ENCODE measurements around the gene COMMD8.

The COMMD8 gene

GRCh38 chr4:47474799-47475198 lies 11.3 kb upstream of the COMMD8 start:
- TF ChIP-seq, protein P1, sequence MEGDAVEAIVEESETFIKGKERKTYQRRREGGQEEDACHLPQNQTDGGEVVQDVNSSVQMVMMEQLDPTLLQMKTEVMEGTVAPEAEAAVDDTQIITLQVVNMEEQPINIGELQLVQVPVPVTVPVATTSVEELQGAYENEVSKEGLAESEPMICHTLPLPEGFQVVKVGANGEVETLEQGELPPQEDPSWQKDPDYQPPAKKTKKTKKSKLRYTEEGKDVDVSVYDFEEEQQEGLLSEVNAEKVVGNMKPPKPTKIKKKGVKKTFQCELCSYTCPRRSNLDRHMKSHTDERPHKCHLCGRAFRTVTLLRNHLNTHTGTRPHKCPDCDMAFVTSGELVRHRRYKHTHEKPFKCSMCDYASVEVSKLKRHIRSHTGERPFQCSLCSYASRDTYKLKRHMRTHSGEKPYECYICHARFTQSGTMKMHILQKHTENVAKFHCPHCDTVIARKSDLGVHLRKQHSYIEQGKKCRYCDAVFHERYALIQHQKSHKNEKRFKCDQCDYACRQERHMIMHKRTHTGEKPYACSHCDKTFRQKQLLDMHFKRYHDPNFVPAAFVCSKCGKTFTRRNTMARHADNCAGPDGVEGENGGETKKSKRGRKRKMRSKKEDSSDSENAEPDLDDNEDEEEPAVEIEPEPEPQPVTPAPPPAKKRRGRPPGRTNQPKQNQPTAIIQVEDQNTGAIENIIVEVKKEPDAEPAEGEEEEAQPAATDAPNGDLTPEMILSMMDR (IDR thresholded peaks at IDR 0.05; ENCODE audit: low read depth, low read length, missing control alignments): no peak
- no peak overlapping the region for H3K4me3 ChIP-seq (replicated peaks; ENCODE audit: low read depth, low read length)
- no peak for DNase-seq (ENCODE audit: extremely low read depth, low read depth)

DNA sequence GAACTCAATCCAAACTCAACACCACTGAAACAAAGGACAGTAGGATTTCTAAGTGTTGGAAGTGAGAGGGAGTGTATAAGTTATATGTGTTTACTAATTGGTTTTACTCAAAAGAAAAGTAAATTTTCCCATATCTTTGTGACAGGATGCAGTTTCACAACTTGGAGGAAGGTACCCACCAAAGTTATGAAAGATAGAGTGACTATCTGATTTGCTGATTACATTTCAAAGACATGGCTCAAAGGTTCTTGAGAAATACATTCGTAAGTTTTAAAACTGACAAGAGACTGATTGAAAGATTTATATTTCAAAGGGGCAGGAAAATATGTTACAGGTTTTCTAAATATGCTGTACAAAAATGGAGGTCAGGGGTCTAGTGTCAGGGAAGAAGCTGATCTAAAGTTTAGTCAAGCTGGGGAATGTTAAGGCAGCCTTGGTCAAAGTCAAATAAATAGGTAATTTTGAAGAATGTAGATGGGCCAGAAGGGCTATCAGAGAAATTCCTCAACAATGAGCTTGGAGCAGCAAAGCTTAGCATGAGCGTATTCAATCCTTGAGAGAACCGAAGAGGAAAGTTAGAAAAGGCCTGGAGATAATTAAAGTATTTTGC lies 9.7 kb upstream of the COMMD8 start:
- DNase-seq (ENCODE audit: extremely low read depth, low read depth): no peak

GRCh38 chr4:47471591-47471990 lies 8.1 kb upstream of the COMMD8 start:
- no peak for DNase-seq (ENCODE audit: extremely low read depth, low read depth)
- H3K4me3 ChIP-seq (replicated peaks; ENCODE audit: low read depth, low read length): no peak overlapping the region
- TF ChIP-seq, protein P1 (IDR thresholded peaks at IDR 0.05; ENCODE audit: low read depth, low read length, missing control alignments): no peak

More for the DNA sequence above, 9.7 kb upstream of the COMMD8 start:
- TF ChIP-seq, protein P1 (IDR thresholded peaks at IDR 0.05; ENCODE audit: low read depth, low read length, missing control alignments): no peak
- H3K4me3 ChIP-seq (replicated peaks; ENCODE audit: low read depth, low read length): no peak overlapping the region

- no peak overlapping the region for H3K4me3 ChIP-seq (replicated peaks; ENCODE audit: low read depth, low read length)
- TF ChIP-seq, protein P1 (IDR thresholded peaks at IDR 0.05; ENCODE audit: low read depth, low read length, missing control alignments): no peak
- DNase-seq (ENCODE audit: extremely low read depth, low read depth): no peak
Observed at GRCh38 chr4:47471064-47471463, 7.6 kb upstream of the COMMD8 start.

GRCh38 chr4:47469951-47470350 lies 6.4 kb upstream of the COMMD8 start:
- no peak overlapping the region for H3K4me3 ChIP-seq (replicated peaks; ENCODE audit: low read depth, low read length)
- no peak for DNase-seq (ENCODE audit: extremely low read depth, low read depth)
- TF ChIP-seq, protein P1 (IDR thresholded peaks at IDR 0.05; ENCODE audit: low read depth, low read length, missing control alignments): no peak

GRCh38 chr4:47468706-47469365 lies 5.3 kb upstream of the COMMD8 start:
- TF ChIP-seq, protein P1 (IDR thresholded peaks at IDR 0.05; ENCODE audit: low read depth, low read length, missing control alignments): no peak
- no peak overlapping the region for H3K4me3 ChIP-seq (replicated peaks; ENCODE audit: low read depth, low read length)
- DNase-seq (ENCODE audit: extremely low read depth, low read depth): no peak

All from HFF-Myc (cell line).